GM03348 (cell line): ENCODE measurements around the gene TRRAP.
"Not testable (repeated sequence)": the region's sequence is repeated elsewhere in the genome, so short reads cannot be mapped to it uniquely, and the experiment has no call there.

ENCODE experiments used
- DNase-seq: peaks from one replicate; pipeline ENCODE4 v3.0.0; 2012; ENCODE audit warnings: low spot score

The TRRAP gene

GRCh38 chr7:98878365-98879197 is at the start of gene TRRAP:
TSS of gene TRRAP (plus strand) at chr7:98878532. CDS start at chr7:98881151, 2,619 bp downstream.
- peak; percentile 97 for DNase-seq

- no peak for DNase-seq
Observed at GRCh38 chr7:98830972-98831548, 47.3 kb upstream of the TRRAP start.

GRCh38 chr7:98831641-98832221 is 46.6 kb upstream of the TRRAP start:
- DNase-seq = no peak

- DNase-seq = no peak
Observed at GRCh38 chr7:98833022-98833421, 45.3 kb upstream of the TRRAP start.

GRCh38 chr7:98834949-98835348 is 43.4 kb upstream of the TRRAP start:
- DNase-seq = no peak

- no peak for DNase-seq
Observed at GRCh38 chr7:98836811-98837629, 41.3 kb upstream of the TRRAP start.

- no peak for DNase-seq
Observed at GRCh38 chr7:98837630-98837972, 40.7 kb upstream of the TRRAP start.

- DNase-seq = no peak
Observed at GRCh38 chr7:98840096-98840495, 38.2 kb upstream of the TRRAP start.

GRCh38 chr7:98840722-98841121 is 37.6 kb upstream of the TRRAP start:
- no peak for DNase-seq

GRCh38 chr7:98841179-98841997 is 36.9 kb upstream of the TRRAP start:
- peak; percentile 84 for DNase-seq

- DNase-seq = not testable (repeated sequence)
Observed at GRCh38 chr7:98842552-98842951, 35.8 kb upstream of the TRRAP start.

GRCh38 chr7:98848918-98849317 is 29.4 kb upstream of the TRRAP start:
- no peak for DNase-seq

GRCh38 chr7:98852826-98853225 is 25.5 kb upstream of the TRRAP start:
- peak; percentile 72 for DNase-seq

GRCh38 chr7:98855610-98856422 is 22.5 kb upstream of the TRRAP start:
- DNase-seq = no peak

- DNase-seq = no peak
Observed at GRCh38 chr7:98860071-98860470, 18.3 kb upstream of the TRRAP start.

GRCh38 chr7:98862203-98862602 is 16.1 kb upstream of the TRRAP start:
- DNase-seq = no peak

- DNase-seq = no peak
Observed at GRCh38 chr7:98862716-98863420, 15.5 kb upstream of the TRRAP start.

- DNase-seq = no peak
Observed at GRCh38 chr7:98863601-98864000, 14.7 kb upstream of the TRRAP start.

- DNase-seq = peak; percentile 7
Observed at GRCh38 chr7:98864731-98865453, 13.4 kb upstream of the TRRAP start.
